Measurements from ENCODE around the gene LMNTD2.

GRCh38 chr11:551131-551530 lies 9.4 kb downstream of the LMNTD2 start:
- no peak for TF ChIP-seq CTCF (IDR thresholded peaks at IDR 0.05)
- TF ChIP-seq ZFX (IDR thresholded peaks at IDR 0.05; ENCODE audit: borderline replicate concordance) = no peak
